OCI-LY3 (cell line): ENCODE data around the gene BRMS1.

ENCODE experiments used
- CTCF ChIP-seq: fragments of 200-600, 300-600 bp; sonication (generic); IDR thresholded peaks from 2 replicates; pipeline ENCODE4 v1.5.1; 2014; ENCODE audit warnings: antibody characterized with exemption, low read length, low read depth
- EZH2phosphoT487 ChIP-seq: fragments of 200-600 bp; shearing (Covaris generic); IDR thresholded peaks from 2 replicates; pipeline ENCODE4 v1.6.1; 2018; ENCODE audit warnings: antibody characterized with exemption, mixed run types, low read depth

- TF ChIP-seq CTCF = no peak
- no peak for TF ChIP-seq EZH2phosphoT487
Measured at GRCh38 chr11:66343176-66343575, 1.7 kb downstream of the BRMS1 start.
